Measurements from ENCODE around the gene DAND5. TPM values are rescaled to one million over a fixed set of nuclear protein-coding genes. Genes with fewer than 3 reads are reported as not detected.

Gene DAND5
- polyA plus RNA-seq, 1 donor (not counting 4 experiments of a cell fraction or from before 2014, with no cell fraction given) = not detected

DNA sequence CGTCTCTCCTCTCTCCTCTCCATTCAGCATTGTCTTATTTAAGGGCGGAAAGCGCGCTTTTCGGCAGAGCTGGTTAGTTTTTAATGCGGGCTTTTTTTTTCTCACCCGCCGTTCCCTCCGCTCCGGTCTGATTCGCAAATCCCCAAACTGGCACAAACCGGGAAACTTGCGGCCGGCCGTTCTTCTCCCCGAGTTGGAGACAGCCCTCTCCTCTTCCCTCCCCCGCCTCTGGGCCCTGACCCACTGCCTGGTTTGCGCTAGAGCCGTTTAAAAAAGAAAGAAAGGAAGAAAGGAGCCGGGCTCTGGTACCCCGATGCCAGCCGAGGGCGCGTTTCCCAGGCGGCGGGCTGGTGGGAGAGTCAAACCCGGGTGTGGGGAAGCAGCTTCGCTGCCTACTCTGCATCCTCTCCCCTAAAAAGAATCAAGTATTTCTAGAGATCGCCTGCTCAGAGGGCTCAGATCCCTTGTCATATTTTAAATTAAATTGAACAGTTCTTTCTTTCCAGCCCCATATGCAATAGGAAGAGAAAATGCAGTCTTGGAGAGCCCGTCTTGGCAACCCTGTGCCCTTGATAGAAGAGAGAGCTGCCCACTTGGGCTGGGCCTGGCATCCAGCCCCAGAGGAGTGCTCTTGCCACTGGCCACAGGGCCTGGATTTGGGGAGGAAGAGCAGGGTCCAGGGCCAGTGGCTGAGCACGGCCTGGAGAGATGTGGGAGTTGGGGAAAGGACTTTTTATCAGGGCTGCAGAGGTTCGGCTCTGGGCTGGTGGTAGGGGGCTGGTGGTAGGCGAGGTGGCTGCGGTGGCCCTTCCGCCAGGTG lies 44.9 kb downstream of the DAND5 start:
- H3K36me3 ChIP-seq (ENCODE audit: control insufficient read depth in 2 of 2, extremely low read depth in 1 of 2, insufficient read depth in 2 of 2, low read length in 2 of 2) = no peaks in the 10 kb centered on the region
- FAIRE-seq = no peak
- no peak for DNase-seq (ENCODE audit: low read depth, low spot score)
- peaks cover 78% of the 10 kb centered on the region for H3K79me2 ChIP-seq (ENCODE audit: control insufficient read depth, insufficient read depth, low read length)
- H3K9ac ChIP-seq (ENCODE audit: control insufficient read depth, extremely low read depth, insufficient read depth, low read length) = peak overlapping the region; percentile 92
- H3K9me3 ChIP-seq (ENCODE audit: control insufficient read depth, low read depth, low read length) = no peaks in the 10 kb centered on the region
- peaks cover 7% of the 10 kb centered on the region for H3K27me3 ChIP-seq (ENCODE audit: control insufficient read depth, extremely low read depth, insufficient read depth, low read length)
- no peak overlapping the region for H2AFZ ChIP-seq (ENCODE audit: control insufficient read depth, low read length)
- H3K4me3 ChIP-seq (ENCODE audit: control insufficient read depth in 2 of 3, extremely low read depth in 1 of 3, insufficient read depth in 2 of 3, low read depth in 1 of 3, low read length in 3 of 3) = peak overlapping the region; percentile 22 to 60 (median 59)
- peak overlapping the region; percentile 86 for H3K4me2 ChIP-seq (ENCODE audit: control insufficient read depth, extremely low read depth, insufficient read depth, low read depth, low read length)
- H3K9me1 ChIP-seq (ENCODE audit: control insufficient read depth, extremely low read depth, insufficient read depth, low read length) = no peaks in the 10 kb centered on the region
- H3K27ac ChIP-seq (ENCODE audit: control insufficient read depth, insufficient read depth, low read length) = peak overlapping the region; percentile 95
- TF ChIP-seq, protein P1, sequence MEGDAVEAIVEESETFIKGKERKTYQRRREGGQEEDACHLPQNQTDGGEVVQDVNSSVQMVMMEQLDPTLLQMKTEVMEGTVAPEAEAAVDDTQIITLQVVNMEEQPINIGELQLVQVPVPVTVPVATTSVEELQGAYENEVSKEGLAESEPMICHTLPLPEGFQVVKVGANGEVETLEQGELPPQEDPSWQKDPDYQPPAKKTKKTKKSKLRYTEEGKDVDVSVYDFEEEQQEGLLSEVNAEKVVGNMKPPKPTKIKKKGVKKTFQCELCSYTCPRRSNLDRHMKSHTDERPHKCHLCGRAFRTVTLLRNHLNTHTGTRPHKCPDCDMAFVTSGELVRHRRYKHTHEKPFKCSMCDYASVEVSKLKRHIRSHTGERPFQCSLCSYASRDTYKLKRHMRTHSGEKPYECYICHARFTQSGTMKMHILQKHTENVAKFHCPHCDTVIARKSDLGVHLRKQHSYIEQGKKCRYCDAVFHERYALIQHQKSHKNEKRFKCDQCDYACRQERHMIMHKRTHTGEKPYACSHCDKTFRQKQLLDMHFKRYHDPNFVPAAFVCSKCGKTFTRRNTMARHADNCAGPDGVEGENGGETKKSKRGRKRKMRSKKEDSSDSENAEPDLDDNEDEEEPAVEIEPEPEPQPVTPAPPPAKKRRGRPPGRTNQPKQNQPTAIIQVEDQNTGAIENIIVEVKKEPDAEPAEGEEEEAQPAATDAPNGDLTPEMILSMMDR (optimal IDR thresholded peaks at IDR 0.05 in 1 of 3, IDR thresholded peaks at IDR 0.05 in 1 of 3, conservative IDR thresholded peaks at IDR 0.05 in 1 of 3; ENCODE audit: extremely low read depth in 1 of 3, insufficient read depth in 2 of 3, low read length in 3 of 3) = no peak
- no peak for TF ChIP-seq EZH2 (IDR thresholded peaks at IDR 0.05; ENCODE audit: low read length)
- dilution Hi-C loops (cut with MboI; ENCODE audit: extremely low pct_ligation_motif_present, low sequenced_read_pairs) = no loop called here
- peaks cover 82% of the 10 kb centered on the region for H3K4me1 ChIP-seq (ENCODE audit: control insufficient read depth, extremely low read depth, insufficient read depth, low read length)
- H4K20me1 ChIP-seq (ENCODE audit: control insufficient read depth, extremely low read depth, insufficient read depth, low read length) = no peaks in the 10 kb centered on the region

DNA sequence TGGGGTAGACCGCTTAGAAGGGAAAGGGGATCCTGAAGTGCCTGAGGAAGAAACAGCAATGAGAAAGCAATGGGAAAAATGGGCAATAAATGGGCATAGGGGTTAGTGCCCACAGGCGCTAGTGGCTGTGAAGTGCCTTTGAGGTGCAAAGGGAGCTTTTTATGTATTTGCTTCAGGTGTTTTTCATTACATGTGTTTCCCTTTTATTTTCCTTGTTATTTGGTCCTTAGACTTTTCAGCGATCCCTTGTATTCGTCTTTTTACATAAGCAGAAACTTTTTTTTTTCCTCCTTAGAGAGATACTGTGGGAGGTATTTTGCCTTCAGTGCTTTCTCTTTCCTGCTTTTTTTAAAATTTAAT lies 45.5 kb downstream of the DAND5 start:
- Histone ChIP-seq H3K4me2 (ENCODE audit: control insufficient read depth, extremely low read depth, insufficient read depth, low read depth, low read length) (peak overlapping the region; percentile 86), H4K20me1 (ENCODE audit: control insufficient read depth, extremely low read depth, insufficient read depth, low read length) (no peaks in the 10 kb centered on the region), H3K4me3 (ENCODE audit: control insufficient read depth in 2 of 3, extremely low read depth in 1 of 3, insufficient read depth in 2 of 3, low read depth in 1 of 3, low read length in 3 of 3) (peak overlapping the region; percentile 22 to 60 (median 59)), H2AFZ (ENCODE audit: control insufficient read depth, low read length) (no peak overlapping the region), H3K27ac (ENCODE audit: control insufficient read depth, insufficient read depth, low read length) (peak overlapping the region; percentile 95), H3K27me3 (ENCODE audit: control insufficient read depth, extremely low read depth, insufficient read depth, low read length) (peaks cover 7% of the 10 kb centered on the region), H3K79me2 (ENCODE audit: control insufficient read depth, insufficient read depth, low read length) (peaks cover 84% of the 10 kb centered on the region), H3K9me3 (ENCODE audit: control insufficient read depth, low read depth, low read length) (no peaks in the 10 kb centered on the region), H3K9me1 (ENCODE audit: control insufficient read depth, extremely low read depth, insufficient read depth, low read length) (no peaks in the 10 kb centered on the region), H3K36me3 (ENCODE audit: control insufficient read depth in 2 of 2, extremely low read depth in 1 of 2, insufficient read depth in 2 of 2, low read length in 2 of 2) (no peaks in the 10 kb centered on the region), H3K4me1 (ENCODE audit: control insufficient read depth, extremely low read depth, insufficient read depth, low read length) (peaks cover 82% of the 10 kb centered on the region), H3K9ac (ENCODE audit: control insufficient read depth, extremely low read depth, insufficient read depth, low read length) (peak overlapping the region; percentile 92)
- FAIRE-seq (no peak), DNase-seq (ENCODE audit: low read depth, low spot score) (no peak)
- dilution Hi-C loops (cut with MboI; ENCODE audit: extremely low pct_ligation_motif_present, low sequenced_read_pairs) = no loop called here
- TF ChIP-seq EZH2 (IDR thresholded peaks at IDR 0.05; ENCODE audit: low read length) = no peak
- TF ChIP-seq, protein P1 (optimal IDR thresholded peaks at IDR 0.05 in 1 of 3, IDR thresholded peaks at IDR 0.05 in 1 of 3, conservative IDR thresholded peaks at IDR 0.05 in 1 of 3; ENCODE audit: extremely low read depth in 1 of 3, insufficient read depth in 2 of 3, low read length in 3 of 3) = no peak
